ENCODE measurements around the gene KTN1. TPM values are rescaled to one million over a fixed set of nuclear protein-coding genes. Genes with fewer than 3 reads are reported as not detected.

KTN1 gene
- total RNA-seq, 1 experiment from 2014 or later = 55.8 TPM

GRCh38 chr14:55693904-55694303 lies 113.9 kb downstream of the KTN1 start:
- no peak for DNase-seq
- Histone ChIP-seq H3K36me3 (replicated peaks; ENCODE audit: control insufficient read depth, insufficient read depth, low read length) (no peaks in the 10 kb centered on the region), H3K27me3 (ENCODE audit: control insufficient read depth, insufficient read depth, low read length) (no peaks in the 10 kb centered on the region), H3K4me3 (ENCODE audit: insufficient read depth, low read depth, low read length) (no peak overlapping the region)

GRCh38 chr14:55697414-55697861 lies 117.4 kb downstream of the KTN1 start:
- no peak for DNase-seq
- no peaks in the 10 kb centered on the region for H3K36me3 ChIP-seq (replicated peaks; ENCODE audit: control insufficient read depth, insufficient read depth, low read length)
- H3K27me3 ChIP-seq (ENCODE audit: control insufficient read depth, insufficient read depth, low read length) = no peaks in the 10 kb centered on the region
- H3K4me3 ChIP-seq (ENCODE audit: insufficient read depth, low read depth, low read length) = no peak overlapping the region

DNA sequence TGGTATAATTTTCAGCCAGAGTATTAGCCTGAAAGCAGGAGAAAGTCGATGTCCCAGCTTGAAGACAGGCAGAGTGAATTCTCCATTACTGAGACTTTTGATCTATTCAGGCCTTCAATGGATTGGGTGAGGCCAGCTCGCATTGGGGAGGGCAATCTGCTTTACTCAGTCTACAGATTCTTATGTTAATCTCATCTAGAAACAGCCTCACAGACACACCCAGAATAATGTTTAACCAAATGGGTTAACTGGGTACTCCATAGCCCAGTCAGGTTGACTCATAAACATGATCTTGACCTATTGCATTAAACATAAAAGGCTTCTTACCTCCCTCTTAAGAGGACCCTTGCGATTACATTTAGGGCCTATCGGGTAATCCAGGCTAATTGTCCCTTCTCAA lies 118.0 kb downstream of the KTN1 start:
- no peaks in the 10 kb centered on the region for H3K36me3 ChIP-seq (replicated peaks; ENCODE audit: control insufficient read depth, insufficient read depth, low read length)
- H3K27me3 ChIP-seq (ENCODE audit: control insufficient read depth, insufficient read depth, low read length) = no peaks in the 10 kb centered on the region
- no peak overlapping the region for H3K4me3 ChIP-seq (ENCODE audit: insufficient read depth, low read depth, low read length)
- no peak for DNase-seq

GRCh38 chr14:55699131-55700057 lies 119.4 kb downstream of the KTN1 start:
- DNase-seq = no peak
- Histone ChIP-seq H3K4me3 (ENCODE audit: insufficient read depth, low read depth, low read length) (no peak overlapping the region), H3K27me3 (ENCODE audit: control insufficient read depth, insufficient read depth, low read length) (no peaks in the 10 kb centered on the region), H3K36me3 (replicated peaks; ENCODE audit: control insufficient read depth, insufficient read depth, low read length) (no peaks in the 10 kb centered on the region)

DNA sequence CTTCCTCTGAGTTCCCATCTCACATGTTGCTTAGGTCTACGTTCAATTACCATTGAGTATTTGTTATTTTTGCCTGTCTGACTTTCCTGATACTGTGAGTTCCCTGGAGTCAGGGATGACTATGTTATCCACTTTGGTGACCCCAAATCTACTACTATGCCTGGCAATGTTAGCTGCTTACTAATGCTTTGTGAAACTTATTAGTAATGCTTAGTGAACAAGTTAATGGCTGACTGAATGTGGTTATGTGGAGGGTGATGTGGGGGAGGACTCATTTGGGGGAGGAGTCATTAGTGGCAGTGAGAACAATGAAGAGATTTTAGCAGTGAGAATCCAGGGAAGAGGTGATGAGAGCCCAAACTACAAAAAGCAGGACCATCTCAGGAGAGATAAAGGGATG lies 121.6 kb downstream of the KTN1 start:
- H3K27me3 ChIP-seq (ENCODE audit: control insufficient read depth, insufficient read depth, low read length) = no peaks in the 10 kb centered on the region
- H3K4me3 ChIP-seq (ENCODE audit: insufficient read depth, low read depth, low read length) = no peak overlapping the region
- no peaks in the 10 kb centered on the region for H3K36me3 ChIP-seq (replicated peaks; ENCODE audit: control insufficient read depth, insufficient read depth, low read length)
- no peak for DNase-seq

DNA sequence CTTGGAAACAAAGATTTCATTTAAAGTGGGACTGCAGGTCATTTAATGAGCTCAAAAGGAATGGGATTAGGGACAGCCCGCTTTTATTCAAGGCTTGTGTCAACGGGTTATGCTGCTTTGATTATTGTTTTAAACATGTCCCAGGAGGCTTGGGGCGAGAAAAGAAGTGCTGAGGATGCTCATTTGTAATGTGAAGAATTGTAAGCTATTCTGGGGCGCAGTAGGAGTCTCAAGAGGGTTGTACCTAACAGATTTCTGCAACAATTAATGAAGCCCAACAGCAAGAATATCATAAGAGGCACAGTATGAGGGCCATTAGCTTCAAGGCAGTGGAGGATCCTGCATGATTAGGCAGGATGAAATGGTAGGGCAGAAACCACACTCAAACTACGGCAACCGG lies 122.5 kb downstream of the KTN1 start:
- no peaks in the 10 kb centered on the region for H3K36me3 ChIP-seq (replicated peaks; ENCODE audit: control insufficient read depth, insufficient read depth, low read length)
- no peak for DNase-seq
- H3K27me3 ChIP-seq (ENCODE audit: control insufficient read depth, insufficient read depth, low read length) = no peaks in the 10 kb centered on the region
- no peak overlapping the region for H3K4me3 ChIP-seq (ENCODE audit: insufficient read depth, low read depth, low read length)

GRCh38 chr14:55704654-55705053 lies 124.6 kb downstream of the KTN1 start:
- no peaks in the 10 kb centered on the region for H3K36me3 ChIP-seq (replicated peaks; ENCODE audit: control insufficient read depth, insufficient read depth, low read length)
- H3K4me3 ChIP-seq (ENCODE audit: insufficient read depth, low read depth, low read length) = no peak overlapping the region
- no peak for DNase-seq
- no peaks in the 10 kb centered on the region for H3K27me3 ChIP-seq (ENCODE audit: control insufficient read depth, insufficient read depth, low read length)

DNA sequence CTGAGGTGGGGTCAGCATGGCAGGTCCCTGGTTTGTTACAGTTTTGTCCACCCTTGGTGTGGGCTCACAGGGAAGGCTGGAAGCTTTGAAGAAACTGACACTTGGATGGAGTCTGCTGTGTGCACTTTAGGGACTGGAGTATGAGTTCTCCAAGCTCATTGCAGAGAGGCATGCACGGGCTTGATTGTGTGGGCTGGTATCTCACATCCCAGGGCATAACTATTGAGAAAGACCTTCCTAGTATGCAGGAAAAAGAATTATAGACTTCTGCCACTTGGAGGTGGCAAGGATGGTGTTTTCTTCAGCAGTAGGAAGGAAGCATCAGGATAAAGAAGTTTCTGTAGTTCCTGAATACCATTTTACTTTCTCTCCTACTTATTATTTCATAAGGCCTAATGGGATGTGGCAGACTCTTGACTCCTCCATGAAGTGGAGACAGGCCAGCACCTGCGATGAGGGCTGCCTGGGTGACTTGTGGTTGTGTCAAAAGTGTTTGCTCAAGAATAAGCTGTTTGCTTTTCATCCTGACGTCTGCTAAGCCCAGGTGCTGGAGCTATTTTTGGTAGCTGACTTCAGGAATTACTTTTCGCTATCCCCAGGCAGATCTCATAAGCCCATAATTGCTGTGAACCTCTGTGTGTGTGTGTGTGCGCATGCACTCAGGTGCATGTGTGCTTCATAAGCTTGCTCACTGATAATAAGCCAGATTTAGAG lies 125.8 kb downstream of the KTN1 start:
- no peaks in the 10 kb centered on the region for H3K36me3 ChIP-seq (replicated peaks; ENCODE audit: control insufficient read depth, insufficient read depth, low read length)
- no peak overlapping the region for H3K4me3 ChIP-seq (ENCODE audit: insufficient read depth, low read depth, low read length)
- no peak for DNase-seq
- no peaks in the 10 kb centered on the region for H3K27me3 ChIP-seq (ENCODE audit: control insufficient read depth, insufficient read depth, low read length)

DNA sequence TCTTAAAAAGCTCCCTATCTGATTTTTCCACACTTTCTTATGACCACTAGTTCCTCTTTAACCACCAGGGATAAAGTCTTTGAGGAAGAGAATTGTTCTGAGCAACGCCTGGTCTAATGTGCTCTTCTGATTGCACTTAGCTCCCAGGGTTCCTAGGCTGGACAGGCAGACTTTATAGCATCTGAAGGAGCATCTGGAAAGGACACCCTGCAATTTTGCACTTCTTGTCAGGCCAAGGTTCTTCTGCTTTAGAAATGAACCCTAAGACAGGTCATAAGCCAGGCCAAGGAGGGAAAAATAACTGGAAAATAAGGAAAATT lies 126.3 kb downstream of the KTN1 start:
- no peaks in the 10 kb centered on the region for H3K36me3 ChIP-seq (replicated peaks; ENCODE audit: control insufficient read depth, insufficient read depth, low read length)
- no peaks in the 10 kb centered on the region for H3K27me3 ChIP-seq (ENCODE audit: control insufficient read depth, insufficient read depth, low read length)
- DNase-seq = no peak

GRCh38 chr14:55706893-55707292 lies 126.9 kb downstream of the KTN1 start:
- Histone ChIP-seq H3K27me3 (ENCODE audit: control insufficient read depth, insufficient read depth, low read length) (no peaks in the 10 kb centered on the region), H3K36me3 (replicated peaks; ENCODE audit: control insufficient read depth, insufficient read depth, low read length) (no peaks in the 10 kb centered on the region), H3K4me3 (ENCODE audit: insufficient read depth, low read depth, low read length) (no peak overlapping the region)
- no peak for DNase-seq

More for the DNA sequence above, 126.3 kb downstream of the KTN1 start:
- H3K4me3 ChIP-seq (ENCODE audit: insufficient read depth, low read depth, low read length) = no peak overlapping the region

- DNase-seq = peak; percentile 16
- H3K36me3 ChIP-seq (replicated peaks; ENCODE audit: control insufficient read depth, insufficient read depth, low read length) = no peaks in the 10 kb centered on the region
- no peak overlapping the region for H3K4me3 ChIP-seq (ENCODE audit: insufficient read depth, low read depth, low read length)
- no peaks in the 10 kb centered on the region for H3K27me3 ChIP-seq (ENCODE audit: control insufficient read depth, insufficient read depth, low read length)
Measured at GRCh38 chr14:55707365-55707804, 127.4 kb downstream of the KTN1 start.

DNA sequence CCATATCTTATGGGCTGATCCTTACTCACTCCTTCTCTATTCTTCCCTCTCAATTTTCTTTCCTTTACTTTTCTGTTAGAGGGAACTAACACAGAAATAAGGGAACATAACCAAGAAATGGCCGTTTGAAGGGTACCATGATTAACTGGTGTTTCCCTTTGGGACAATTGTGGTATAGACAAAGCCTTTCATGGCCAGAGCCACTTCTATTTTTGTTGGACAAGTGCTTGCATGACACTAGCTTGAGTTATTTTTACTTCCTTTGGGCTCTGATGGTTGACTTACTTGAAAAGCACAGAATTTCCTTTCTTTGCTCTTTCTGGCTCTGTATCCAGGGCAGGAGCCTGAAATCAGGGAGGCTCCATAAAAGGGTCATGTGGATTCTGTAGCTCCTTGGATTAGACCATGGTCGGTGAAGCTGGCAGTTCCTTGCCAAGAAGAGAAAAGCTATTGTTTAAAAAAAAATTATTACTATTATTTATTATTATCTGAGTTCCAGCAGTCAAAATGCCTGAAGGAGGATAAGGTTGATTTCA lies 130.6 kb downstream of the KTN1 start:
- Histone ChIP-seq H3K27me3 (ENCODE audit: control insufficient read depth, insufficient read depth, low read length) (no peaks in the 10 kb centered on the region), H3K36me3 (replicated peaks; ENCODE audit: control insufficient read depth, insufficient read depth, low read length) (no peaks in the 10 kb centered on the region), H3K4me3 (ENCODE audit: insufficient read depth, low read depth, low read length) (no peak overlapping the region)
- DNase-seq = no peak

DNA sequence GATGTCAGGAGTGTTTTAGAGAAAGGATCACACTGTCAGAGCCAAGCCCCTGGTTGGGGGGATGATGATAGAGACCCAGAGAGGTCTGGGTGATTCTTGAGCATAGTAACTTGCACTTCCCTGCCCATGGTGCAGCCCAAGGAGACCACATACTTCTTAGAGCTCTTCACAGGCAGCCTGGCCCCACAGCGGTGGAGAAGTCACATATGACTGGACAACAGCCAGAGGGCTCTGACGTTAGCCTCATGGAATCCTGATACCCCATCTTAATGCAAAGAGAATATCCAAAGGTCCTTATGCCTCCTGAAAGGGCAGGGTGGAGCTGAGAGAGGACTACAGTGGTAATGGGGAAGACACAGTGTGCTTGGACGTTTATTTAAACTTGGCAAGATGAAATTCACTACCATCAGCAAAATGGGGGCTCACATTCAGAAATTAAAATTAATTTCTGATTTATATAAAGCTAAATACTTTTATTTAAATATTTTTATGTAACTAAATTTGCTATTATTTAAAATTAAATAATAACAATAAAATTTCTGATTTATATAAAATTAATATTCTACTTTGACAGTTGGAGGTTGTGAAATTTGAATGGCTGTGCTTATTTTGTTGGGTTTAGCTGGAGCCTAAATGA lies 131.3 kb downstream of the KTN1 start:
- Histone ChIP-seq H3K27me3 (ENCODE audit: control insufficient read depth, insufficient read depth, low read length) (no peaks in the 10 kb centered on the region), H3K4me3 (ENCODE audit: insufficient read depth, low read depth, low read length) (no peak overlapping the region), H3K36me3 (replicated peaks; ENCODE audit: control insufficient read depth, insufficient read depth, low read length) (no peaks in the 10 kb centered on the region)
- DNase-seq = no peak

GRCh38 chr14:55712491-55712890 lies 132.5 kb downstream of the KTN1 start:
- no peaks in the 10 kb centered on the region for H3K36me3 ChIP-seq (replicated peaks; ENCODE audit: control insufficient read depth, insufficient read depth, low read length)
- DNase-seq = no peak
- H3K4me3 ChIP-seq (ENCODE audit: insufficient read depth, low read depth, low read length) = no peak overlapping the region
- H3K27me3 ChIP-seq (ENCODE audit: control insufficient read depth, insufficient read depth, low read length) = no peaks in the 10 kb centered on the region

Measured in H7 (cell line).